ENCODE data around the gene SDC4. TPM values are rescaled to one million over a fixed set of nuclear protein-coding genes. Genes with fewer than 3 reads are reported as not detected.

Gene SDC4
- total RNA-seq, 2 donors from 2014 or later = 93.5 to 108 TPM

DNA sequence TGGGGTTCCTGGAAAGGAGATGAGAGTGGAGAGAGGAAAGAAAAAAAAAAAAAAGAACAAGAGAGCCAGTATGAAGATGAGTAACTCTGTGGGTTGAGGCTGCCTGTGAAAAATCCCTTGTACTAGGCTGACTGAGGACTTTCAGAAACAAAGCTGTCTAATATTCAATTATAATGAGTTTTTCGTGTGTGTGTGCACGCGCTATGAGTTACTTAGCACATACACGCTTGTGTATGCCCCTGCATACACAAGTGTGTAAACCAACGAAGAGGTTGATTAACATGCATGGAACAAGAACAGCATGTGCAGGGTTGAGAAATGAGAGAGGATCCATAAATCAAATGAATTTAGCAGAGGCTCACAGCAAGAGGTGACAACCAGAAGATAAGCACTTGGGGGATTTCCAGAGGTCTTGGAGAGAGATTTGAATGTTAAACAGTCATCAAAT is 46.4 kb downstream of the SDC4 start:
- Histone ChIP-seq H3K36me3 (no peaks in the 10 kb centered on the region), H3K4me1 (ENCODE audit: control insufficient read depth in 1 of 2, low read depth in 2 of 2) (no peaks in the 10 kb centered on the region), H3K27ac (no peak overlapping the region), H3K4me3 (no peak overlapping the region), H3K27me3 (replicated peaks; ENCODE audit: insufficient read depth) (peaks cover 8% of the 10 kb centered on the region), H3K9me3 (no peaks in the 10 kb centered on the region)
- no peak for DNase-seq (ENCODE audit: low spot score)
- TF ChIP-seq, protein P1, sequence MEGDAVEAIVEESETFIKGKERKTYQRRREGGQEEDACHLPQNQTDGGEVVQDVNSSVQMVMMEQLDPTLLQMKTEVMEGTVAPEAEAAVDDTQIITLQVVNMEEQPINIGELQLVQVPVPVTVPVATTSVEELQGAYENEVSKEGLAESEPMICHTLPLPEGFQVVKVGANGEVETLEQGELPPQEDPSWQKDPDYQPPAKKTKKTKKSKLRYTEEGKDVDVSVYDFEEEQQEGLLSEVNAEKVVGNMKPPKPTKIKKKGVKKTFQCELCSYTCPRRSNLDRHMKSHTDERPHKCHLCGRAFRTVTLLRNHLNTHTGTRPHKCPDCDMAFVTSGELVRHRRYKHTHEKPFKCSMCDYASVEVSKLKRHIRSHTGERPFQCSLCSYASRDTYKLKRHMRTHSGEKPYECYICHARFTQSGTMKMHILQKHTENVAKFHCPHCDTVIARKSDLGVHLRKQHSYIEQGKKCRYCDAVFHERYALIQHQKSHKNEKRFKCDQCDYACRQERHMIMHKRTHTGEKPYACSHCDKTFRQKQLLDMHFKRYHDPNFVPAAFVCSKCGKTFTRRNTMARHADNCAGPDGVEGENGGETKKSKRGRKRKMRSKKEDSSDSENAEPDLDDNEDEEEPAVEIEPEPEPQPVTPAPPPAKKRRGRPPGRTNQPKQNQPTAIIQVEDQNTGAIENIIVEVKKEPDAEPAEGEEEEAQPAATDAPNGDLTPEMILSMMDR (IDR thresholded peaks at IDR 0.05) = no peak
- ATAC-seq (ENCODE audit: insufficient number of reproducible peaks, low FRiP score, low read depth) = no peak

DNA sequence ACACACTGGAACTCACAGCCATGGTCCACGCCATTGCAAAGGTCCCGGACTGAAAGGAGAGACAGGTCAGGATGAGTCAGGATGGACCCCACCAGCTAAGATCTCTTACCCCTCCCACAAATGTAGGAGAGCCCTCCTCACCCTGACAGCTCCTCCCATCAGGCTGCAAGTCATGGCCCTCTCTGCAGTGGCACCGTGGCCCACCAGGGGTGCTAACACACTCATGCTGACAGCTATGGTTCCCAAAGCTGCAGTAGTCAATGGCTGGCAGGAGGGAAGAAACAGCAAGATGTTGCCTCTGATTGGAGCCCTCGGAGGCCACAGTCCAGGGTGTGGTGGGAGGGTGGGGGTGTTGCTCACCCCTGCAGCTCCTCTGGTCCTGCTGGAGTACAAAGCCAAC is 47.3 kb downstream of the SDC4 start:
- TF ChIP-seq, protein P1 (IDR thresholded peaks at IDR 0.05) = no peak
- Histone ChIP-seq H3K36me3 (no peaks in the 10 kb centered on the region), H3K9me3 (no peaks in the 10 kb centered on the region), H3K27ac (no peak overlapping the region), H3K4me1 (ENCODE audit: control insufficient read depth in 1 of 2, low read depth in 2 of 2) (no peaks in the 10 kb centered on the region), H3K4me3 (no peak overlapping the region), H3K27me3 (replicated peaks; ENCODE audit: insufficient read depth) (peaks cover 1% of the 10 kb centered on the region)
- ATAC-seq (ENCODE audit: insufficient number of reproducible peaks, low FRiP score, low read depth) (no peak), DNase-seq (ENCODE audit: low spot score) (no peak)

DNA sequence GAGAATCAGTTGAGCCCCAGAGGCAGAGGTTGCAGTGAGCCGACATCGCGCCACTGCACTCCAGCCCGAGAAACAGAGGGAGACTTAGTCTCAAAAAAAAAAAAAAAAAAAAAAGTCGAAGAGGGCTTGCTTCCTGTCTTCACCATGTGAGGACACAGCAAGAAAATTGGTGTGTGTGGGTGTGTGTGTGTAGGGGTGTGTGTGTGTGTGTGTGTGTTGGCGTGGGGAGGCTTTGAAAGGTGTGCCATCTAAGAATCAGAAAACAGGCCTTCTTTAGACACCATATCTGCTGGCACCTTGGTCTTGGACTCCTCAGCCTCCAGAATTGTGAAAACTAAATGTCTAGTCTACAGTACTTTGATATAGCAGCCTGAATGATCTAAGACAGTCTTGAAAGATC is 48.4 kb downstream of the SDC4 start:
- TF ChIP-seq, protein P1 (IDR thresholded peaks at IDR 0.05) = no peak
- H3K9me3 ChIP-seq = no peaks in the 10 kb centered on the region
- DNase-seq (ENCODE audit: low spot score) (no peak), ATAC-seq (ENCODE audit: insufficient number of reproducible peaks, low FRiP score, low read depth) (no peak)
- no peak overlapping the region for H3K27ac ChIP-seq
- H3K4me3 ChIP-seq = no peak overlapping the region
- H3K27me3 ChIP-seq (replicated peaks; ENCODE audit: insufficient read depth) = no peaks in the 10 kb centered on the region
- H3K36me3 ChIP-seq = no peaks in the 10 kb centered on the region
- no peaks in the 10 kb centered on the region for H3K4me1 ChIP-seq (ENCODE audit: control insufficient read depth in 1 of 2, low read depth in 2 of 2)

DNA sequence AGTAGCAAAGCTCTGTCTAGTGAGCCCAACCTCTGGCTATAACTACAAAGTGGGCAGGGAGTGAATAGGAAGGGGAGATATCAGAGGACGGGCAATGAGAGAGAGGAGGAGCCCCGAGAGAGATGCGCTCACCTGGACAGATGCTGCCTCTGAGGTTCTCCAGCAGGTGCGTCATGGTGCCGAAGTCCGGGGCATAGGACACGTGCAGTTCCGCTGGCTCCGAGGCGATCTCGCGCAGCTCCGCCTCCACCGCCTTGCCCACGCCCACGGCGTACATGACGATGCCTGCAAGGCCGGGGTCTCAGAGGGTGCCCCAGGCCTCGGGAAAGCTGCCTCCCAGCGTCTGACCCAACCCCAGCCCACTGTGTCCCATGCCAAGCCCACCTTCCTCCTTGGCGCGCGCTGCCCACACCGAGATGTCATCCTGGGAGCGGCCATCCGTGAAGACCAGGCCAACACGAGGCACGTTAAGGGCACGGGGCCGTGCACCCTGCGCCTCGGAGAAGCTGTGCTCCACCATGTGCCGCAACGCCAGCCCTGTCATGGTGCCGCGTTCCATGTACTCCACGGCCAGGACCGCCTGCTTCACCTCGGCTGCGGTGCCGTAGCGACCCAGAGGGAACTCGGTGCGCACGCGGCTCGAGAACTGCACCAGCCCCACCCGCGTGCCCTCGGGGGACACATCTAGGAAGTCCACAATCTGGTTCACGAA is 50.3 kb downstream of the SDC4 start:
- DNase-seq (ENCODE audit: low spot score) (no peak), ATAC-seq (ENCODE audit: insufficient number of reproducible peaks, low FRiP score, low read depth) (no peak)
- Histone ChIP-seq H3K27me3 (replicated peaks; ENCODE audit: insufficient read depth) (no peaks in the 10 kb centered on the region), H3K4me3 (no peak overlapping the region), H3K36me3 (no peaks in the 10 kb centered on the region), H3K4me1 (ENCODE audit: control insufficient read depth in 1 of 2, low read depth in 2 of 2) (peaks cover 0 to 8% of the 10 kb centered on the region in 2 donors), H3K27ac (no peak overlapping the region), H3K9me3 (no peaks in the 10 kb centered on the region)
- TF ChIP-seq, protein P1 (IDR thresholded peaks at IDR 0.05) = no peak

DNA sequence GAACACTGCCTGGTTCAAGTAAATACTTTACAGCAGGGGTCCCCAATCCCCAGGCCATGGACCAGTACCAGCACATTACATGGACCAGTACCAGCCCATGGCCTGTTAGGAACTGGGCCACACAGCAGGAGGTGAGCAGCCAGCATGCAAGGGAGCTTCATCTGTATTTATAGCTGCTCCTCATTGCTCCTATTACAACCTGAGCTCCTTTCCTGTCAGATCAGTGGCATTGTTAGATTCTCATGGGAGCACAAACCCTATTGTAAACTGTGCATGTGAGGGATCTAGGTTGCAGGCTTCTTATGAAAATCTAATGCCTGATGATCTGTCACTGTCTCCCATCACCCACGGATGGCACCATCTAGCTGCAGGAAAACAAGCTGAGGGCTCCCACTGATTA is 53.6 kb downstream of the SDC4 start:
- Histone ChIP-seq H3K27ac (no peak overlapping the region), H3K27me3 (replicated peaks; ENCODE audit: insufficient read depth) (no peaks in the 10 kb centered on the region), H3K4me1 (ENCODE audit: control insufficient read depth in 1 of 2, low read depth in 2 of 2) (peaks cover 0 to 8% of the 10 kb centered on the region in 2 donors), H3K4me3 (no peak overlapping the region), H3K9me3 (no peaks in the 10 kb centered on the region), H3K36me3 (no peaks in the 10 kb centered on the region)
- TF ChIP-seq, protein P1 (IDR thresholded peaks at IDR 0.05) = no peak
- ATAC-seq (ENCODE audit: insufficient number of reproducible peaks, low FRiP score, low read depth) (no peak), DNase-seq (ENCODE audit: low spot score) (no peak)

All from thoracic aorta (tissue), 2 donors.